HG03097 (cell line): Measurements from ENCODE around the gene SLC35G6.
"Not testable (repeated sequence)": the region's sequence is repeated elsewhere in the genome, so short reads cannot be mapped to it uniquely, and the experiment has no call there.

Source experiments
- ATAC-seq: cut with Tn5 transposase; IDR thresholded peaks from one replicate; pipeline ENCODE4 v1.9.1; 2021; ENCODE audit not compliant: unreplicated experiment, low FRiP score

Gene SLC35G6

GRCh38 chr17:7459961-7460545 is 21.2 kb upstream of the SLC35G6 start:
- no peak for ATAC-seq

- ATAC-seq, result no peak
Observed at GRCh38 chr17:7460850-7461660, 20.2 kb upstream of the SLC35G6 start.

GRCh38 chr17:7462474-7463371 is 18.5 kb upstream of the SLC35G6 start:
- ATAC-seq, result no peak

GRCh38 chr17:7463372-7463846 is 17.8 kb upstream of the SLC35G6 start:
- ATAC-seq, result no peak

- ATAC-seq, result no peak
Observed at GRCh38 chr17:7464081-7464480, 17.2 kb upstream of the SLC35G6 start.

GRCh38 chr17:7465597-7466275 is 15.5 kb upstream of the SLC35G6 start:
- no peak for ATAC-seq

- no peak for ATAC-seq
Observed at GRCh38 chr17:7466318-7466638, 15.0 kb upstream of the SLC35G6 start.

- ATAC-seq, result no peak
Observed at GRCh38 chr17:7466639-7467341, 14.5 kb upstream of the SLC35G6 start.

GRCh38 chr17:7467498-7467897 is 13.7 kb upstream of the SLC35G6 start:
- ATAC-seq, result no peak

- no peak for ATAC-seq
Observed at GRCh38 chr17:7468290-7468689, 13.0 kb upstream of the SLC35G6 start.

- no peak for ATAC-seq
Observed at GRCh38 chr17:7468804-7469389, 12.3 kb upstream of the SLC35G6 start.

- ATAC-seq, result not testable (repeated sequence)
Observed at GRCh38 chr17:7469843-7470242, 11.4 kb upstream of the SLC35G6 start.

GRCh38 chr17:7470457-7470973 is 10.7 kb upstream of the SLC35G6 start:
- not testable (repeated sequence) for ATAC-seq

GRCh38 chr17:7471729-7472128 is 9.5 kb upstream of the SLC35G6 start:
- ATAC-seq, result no peak

GRCh38 chr17:7474767-7475166 is 6.5 kb upstream of the SLC35G6 start:
- ATAC-seq, result not testable (repeated sequence)

GRCh38 chr17:7475764-7476422 is 5.4 kb upstream of the SLC35G6 start:
- no peak for ATAC-seq

GRCh38 chr17:7476494-7476893 is 4.8 kb upstream of the SLC35G6 start:
- no peak for ATAC-seq

GRCh38 chr17:7476951-7477350 is 4.3 kb upstream of the SLC35G6 start:
- ATAC-seq, result no peak
